ENCODE results near the gene CMTM6. TPM values are rescaled to one million over a fixed set of nuclear protein-coding genes. Genes with fewer than 3 reads are reported as not detected.

CMTM6 gene
- total RNA-seq, 4 donors from 2014 or later, result 36.0 to 131 (median 110) TPM

DNA sequence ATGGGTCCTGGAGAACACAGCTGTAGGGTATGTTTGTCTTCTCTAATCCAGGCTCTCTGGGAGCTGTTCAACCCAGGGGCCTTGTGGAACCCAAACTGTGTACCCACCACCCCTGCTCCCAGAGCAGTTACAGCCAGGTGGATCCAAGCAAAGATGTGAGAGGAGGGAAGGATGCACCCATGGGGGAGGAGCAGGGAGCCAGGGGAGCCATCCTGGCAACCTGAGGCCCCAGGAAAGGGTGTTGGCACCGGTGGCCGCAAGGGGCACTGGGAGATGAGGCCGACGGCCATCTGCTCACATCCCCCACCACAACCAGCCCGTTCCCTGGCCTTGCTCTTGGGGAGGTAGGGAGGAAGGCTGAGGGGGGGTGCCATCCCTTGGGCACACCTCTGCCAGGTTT, 43.2 kb downstream of the CMTM6 start:
- Histone ChIP-seq H3K27ac (no peak overlapping the region), H3K36me3 (peaks cover 4% of the 10 kb centered on the region), H3K27me3 (no peaks in the 10 kb centered on the region), H3K9me3 (no peaks in the 10 kb centered on the region), H3K4me1 (peaks cover 10% of the 10 kb centered on the region), H3K4me3 (no peak overlapping the region)
- no peak for DNase-seq (ENCODE audit: low spot score in 2 of 2)
- TF ChIP-seq, protein P1, sequence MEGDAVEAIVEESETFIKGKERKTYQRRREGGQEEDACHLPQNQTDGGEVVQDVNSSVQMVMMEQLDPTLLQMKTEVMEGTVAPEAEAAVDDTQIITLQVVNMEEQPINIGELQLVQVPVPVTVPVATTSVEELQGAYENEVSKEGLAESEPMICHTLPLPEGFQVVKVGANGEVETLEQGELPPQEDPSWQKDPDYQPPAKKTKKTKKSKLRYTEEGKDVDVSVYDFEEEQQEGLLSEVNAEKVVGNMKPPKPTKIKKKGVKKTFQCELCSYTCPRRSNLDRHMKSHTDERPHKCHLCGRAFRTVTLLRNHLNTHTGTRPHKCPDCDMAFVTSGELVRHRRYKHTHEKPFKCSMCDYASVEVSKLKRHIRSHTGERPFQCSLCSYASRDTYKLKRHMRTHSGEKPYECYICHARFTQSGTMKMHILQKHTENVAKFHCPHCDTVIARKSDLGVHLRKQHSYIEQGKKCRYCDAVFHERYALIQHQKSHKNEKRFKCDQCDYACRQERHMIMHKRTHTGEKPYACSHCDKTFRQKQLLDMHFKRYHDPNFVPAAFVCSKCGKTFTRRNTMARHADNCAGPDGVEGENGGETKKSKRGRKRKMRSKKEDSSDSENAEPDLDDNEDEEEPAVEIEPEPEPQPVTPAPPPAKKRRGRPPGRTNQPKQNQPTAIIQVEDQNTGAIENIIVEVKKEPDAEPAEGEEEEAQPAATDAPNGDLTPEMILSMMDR (IDR thresholded peaks at IDR 0.05), result no peak
- TF ChIP-seq POLR2AphosphoS5 (IDR thresholded peaks at IDR 0.05) (no peak), EP300 (IDR thresholded peaks at IDR 0.05) (no peak), POLR2A (IDR thresholded peaks at IDR 0.05) (no peak)
- WGBS, result 97% methylated on average over 4 of the region's 5 CpGs

DNA sequence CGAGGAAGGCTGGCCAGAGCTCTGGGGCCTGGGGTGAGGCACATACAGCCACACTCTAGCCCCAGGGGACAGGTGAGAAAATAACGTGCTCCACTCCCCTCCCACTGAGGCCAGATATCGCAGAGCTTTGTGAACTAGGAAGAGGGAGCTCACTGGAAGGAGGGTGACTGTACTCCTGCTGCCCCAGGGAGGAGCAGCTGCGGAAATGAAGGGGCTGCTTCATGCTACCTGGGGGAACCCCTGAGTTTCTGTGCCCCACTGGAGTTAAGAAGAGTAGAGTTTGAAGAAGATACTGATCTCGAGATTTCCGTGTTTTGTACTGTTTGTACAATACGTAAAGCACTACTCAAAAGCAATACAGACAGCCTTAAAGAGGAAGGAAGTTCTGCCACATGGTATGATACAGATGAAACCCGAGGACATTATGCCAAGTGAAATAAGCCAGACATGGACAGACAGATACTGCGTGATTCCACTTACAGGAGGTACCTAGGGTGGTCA, 44.6 kb downstream of the CMTM6 start:
- no peaks in the 10 kb centered on the region for H3K27me3 ChIP-seq
- WGBS, result 67% methylated on average over 9 of the region's 9 CpGs
- peaks cover 10% of the 10 kb centered on the region for H3K4me1 ChIP-seq
- DNase-seq (ENCODE audit: low spot score in 2 of 2), result no peak
- no peak overlapping the region for H3K4me3 ChIP-seq
- peaks cover 4% of the 10 kb centered on the region for H3K36me3 ChIP-seq
- H3K27ac ChIP-seq, result peak overlapping the region; percentile 32
- TF ChIP-seq EP300 (IDR thresholded peaks at IDR 0.05), result no peak
- TF ChIP-seq, protein P1 (IDR thresholded peaks at IDR 0.05), result no peak
- no peak for TF ChIP-seq POLR2AphosphoS5 (IDR thresholded peaks at IDR 0.05)
- TF ChIP-seq POLR2A (IDR thresholded peaks at IDR 0.05), result no peak
- H3K9me3 ChIP-seq, result no peaks in the 10 kb centered on the region

DNA sequence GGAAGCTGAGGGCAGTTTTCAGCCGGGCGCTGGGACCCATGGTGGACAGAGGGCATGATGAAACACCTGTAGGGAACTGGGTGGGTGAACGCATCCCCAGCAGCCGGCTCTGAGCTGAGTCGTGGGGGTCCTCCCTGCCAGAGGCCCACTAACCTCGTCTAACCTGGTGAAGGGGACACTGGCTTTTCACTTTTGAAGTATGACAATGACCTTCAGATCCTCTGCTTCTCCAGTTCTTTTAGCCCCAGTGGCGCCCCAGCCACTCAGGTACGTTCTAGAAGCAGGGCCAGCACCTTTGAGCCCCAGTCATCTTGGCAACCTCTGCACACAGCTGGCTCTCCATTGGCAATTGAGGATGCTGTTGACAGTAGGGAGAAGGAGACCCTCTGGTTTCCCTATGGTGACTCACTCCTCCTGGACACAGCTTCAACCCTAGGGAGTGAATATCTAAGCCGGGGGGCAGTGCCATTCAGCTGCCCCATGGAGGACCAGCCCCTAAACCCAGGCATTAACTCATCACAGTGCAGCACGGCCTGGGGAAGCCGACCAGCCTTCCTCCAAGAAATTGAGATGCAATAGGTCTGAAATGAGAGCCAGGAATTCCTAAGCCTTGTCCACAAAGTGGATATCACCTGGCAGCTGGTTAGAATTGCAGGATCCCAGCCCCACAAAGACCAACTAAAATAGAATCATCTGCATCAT, 46.1 kb downstream of the CMTM6 start:
- 90% methylated on average over 10 of the region's 11 CpGs for WGBS
- Histone ChIP-seq H3K9me3 (no peaks in the 10 kb centered on the region), H3K27ac (no peak overlapping the region), H3K4me3 (no peak overlapping the region), H3K36me3 (peaks cover 9% of the 10 kb centered on the region), H3K4me1 (peaks cover 10% of the 10 kb centered on the region), H3K27me3 (no peaks in the 10 kb centered on the region)
- DNase-seq (ENCODE audit: low spot score in 2 of 2), result no peak
- TF ChIP-seq, protein P1 (IDR thresholded peaks at IDR 0.05), result no peak
- TF ChIP-seq EP300 (IDR thresholded peaks at IDR 0.05), result no peak
- TF ChIP-seq POLR2A (IDR thresholded peaks at IDR 0.05), result no peak
- TF ChIP-seq POLR2AphosphoS5 (IDR thresholded peaks at IDR 0.05), result no peak

DNA sequence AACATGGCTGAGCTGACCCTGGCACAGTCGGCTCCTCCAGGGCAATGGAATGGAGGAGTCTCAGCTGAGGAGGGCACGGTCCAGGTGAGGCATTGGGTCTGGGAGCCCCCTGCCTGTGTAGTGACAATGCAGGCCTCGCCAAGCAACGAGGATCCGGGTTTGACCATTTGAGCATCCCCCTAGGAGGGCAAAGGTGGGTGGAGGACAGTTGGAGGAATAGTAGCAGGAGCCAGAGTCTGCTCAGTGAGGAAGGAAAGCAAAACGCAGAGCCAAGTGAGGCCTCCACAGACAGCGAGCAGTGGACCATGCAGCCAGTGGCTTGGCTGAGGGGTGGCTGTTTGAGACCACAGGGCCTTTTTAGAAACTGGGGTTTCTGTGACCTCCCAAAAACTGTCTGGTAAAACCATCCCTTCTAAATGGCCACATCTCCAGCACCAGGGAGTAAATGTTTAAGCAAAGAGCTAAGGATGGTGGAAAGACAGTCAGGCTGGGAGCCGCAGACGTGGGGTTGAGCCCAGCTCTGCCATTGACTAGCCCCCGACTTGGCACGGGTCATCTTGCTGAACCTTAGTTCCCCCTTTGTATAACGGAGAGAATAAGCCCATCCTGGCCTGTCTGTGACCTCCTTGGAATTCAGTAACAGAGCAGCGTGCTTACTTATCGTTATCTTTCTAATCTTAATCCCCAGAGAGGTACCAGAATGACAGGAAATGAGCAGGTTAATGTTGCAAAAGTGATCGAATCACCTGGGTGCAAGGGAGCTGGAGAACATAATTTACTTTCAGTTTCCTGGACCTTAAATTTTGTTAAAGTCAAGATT, 46.8 kb downstream of the CMTM6 start:
- WGBS, result 81% methylated on average over 10 of the region's 15 CpGs
- Histone ChIP-seq H3K27ac (no peak overlapping the region), H3K36me3 (peaks cover 9% of the 10 kb centered on the region), H3K4me1 (peaks cover 10% of the 10 kb centered on the region), H3K4me3 (no peak overlapping the region), H3K9me3 (no peaks in the 10 kb centered on the region), H3K27me3 (no peaks in the 10 kb centered on the region)
- TF ChIP-seq EP300 (IDR thresholded peaks at IDR 0.05) (no peak), POLR2A (IDR thresholded peaks at IDR 0.05) (no peak)
- DNase-seq (ENCODE audit: low spot score in 2 of 2), result no peak

DNA sequence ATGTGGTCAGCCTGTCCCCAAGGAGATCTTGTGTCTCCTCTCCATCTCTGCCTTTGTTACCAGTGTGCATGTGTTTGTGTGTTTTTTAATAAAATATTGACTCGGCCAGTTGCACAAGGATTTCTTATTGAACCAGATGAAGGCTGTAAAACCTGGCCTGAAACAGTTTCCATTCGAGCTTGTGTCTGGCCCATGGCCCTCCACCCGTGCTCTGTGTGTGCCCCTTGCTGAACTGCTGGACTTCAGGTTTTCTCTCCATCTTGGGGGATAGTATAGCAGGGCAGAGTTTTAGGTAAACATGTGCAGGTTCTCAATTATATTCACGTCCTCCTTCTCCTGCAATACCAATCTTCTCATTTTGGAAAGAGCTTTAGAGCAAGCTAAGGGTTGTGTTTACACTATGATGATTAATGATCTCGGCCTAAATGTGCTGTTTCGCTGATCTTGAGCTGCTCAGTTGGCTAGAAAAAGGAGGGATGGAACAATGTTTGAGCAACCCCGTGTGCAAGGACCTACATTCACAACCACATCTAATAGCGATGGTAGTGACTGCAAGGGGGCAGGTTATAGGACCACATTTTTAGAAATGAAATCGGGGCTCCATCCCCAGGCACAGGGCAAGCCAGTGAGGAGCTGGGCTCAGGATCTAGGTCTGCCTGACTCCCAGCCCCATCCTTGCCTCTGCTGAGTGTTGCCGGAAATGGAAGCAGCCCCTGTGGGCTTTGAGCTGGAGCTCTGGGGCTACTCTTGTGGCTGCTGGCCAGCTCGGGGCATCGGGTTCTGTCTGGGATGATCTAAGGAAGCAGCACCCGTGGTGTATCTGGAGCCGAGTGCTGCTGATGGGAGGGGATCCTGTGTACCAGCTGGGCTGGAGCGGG, 47.7 kb downstream of the CMTM6 start:
- no peak for DNase-seq (ENCODE audit: low spot score in 2 of 2)
- Histone ChIP-seq H3K27me3 (no peaks in the 10 kb centered on the region), H3K4me1 (peaks cover 2% of the 10 kb centered on the region), H3K4me3 (no peak overlapping the region), H3K9me3 (no peaks in the 10 kb centered on the region), H3K27ac (no peak overlapping the region), H3K36me3 (peaks cover 9% of the 10 kb centered on the region)
- WGBS, result 93% methylated on average over 12 of the region's 15 CpGs
- no peak for TF ChIP-seq POLR2AphosphoS5 (IDR thresholded peaks at IDR 0.05)
- TF ChIP-seq, protein P1 (IDR thresholded peaks at IDR 0.05), result no peak
- TF ChIP-seq POLR2A (IDR thresholded peaks at IDR 0.05), result no peak
- no peak for TF ChIP-seq EP300 (IDR thresholded peaks at IDR 0.05)
